ENCODE results near the gene EDEM3.

Gene EDEM3

GRCh38 chr1:184748740-184749139 lies 5.9 kb downstream of the EDEM3 start:
- Histone ChIP-seq H3K9ac (ENCODE audit: low read length) (no peak overlapping the region), H3K4me1 (ENCODE audit: insufficient read depth, low read length) (peaks cover 11% of the 10 kb centered on the region)

GRCh38 chr1:184747089-184747955 lies 7.3 kb downstream of the EDEM3 start:
- no peaks in the 10 kb centered on the region for H3K4me1 ChIP-seq (ENCODE audit: insufficient read depth, low read length)
- no peaks in the 10 kb centered on the region for H3K36me3 ChIP-seq (ENCODE audit: insufficient read depth, low read length)
- no peaks in the 10 kb centered on the region for H3K9me3 ChIP-seq (ENCODE audit: low read length)
- H3K4me3 ChIP-seq (ENCODE audit: low read depth in 1 of 2, low read length in 2 of 2): no peak overlapping the region
- no peak overlapping the region for H3K27ac ChIP-seq (ENCODE audit: low read depth, low read length)
- H3K9ac ChIP-seq (ENCODE audit: low read length): no peak overlapping the region
- no peaks in the 10 kb centered on the region for H3K27me3 ChIP-seq (ENCODE audit: control insufficient read depth in 1 of 2, insufficient read depth in 2 of 2, low read length in 2 of 2)

More at GRCh38 chr1:184748740-184749139, 5.9 kb downstream of the EDEM3 start:
- no peak overlapping the region for H3K27ac ChIP-seq (ENCODE audit: low read depth, low read length)
- H3K4me3 ChIP-seq (ENCODE audit: low read depth in 1 of 2, low read length in 2 of 2): no peak overlapping the region
- no peaks in the 10 kb centered on the region for H3K9me3 ChIP-seq (ENCODE audit: low read length)
- H3K27me3 ChIP-seq (ENCODE audit: control insufficient read depth in 1 of 2, insufficient read depth in 2 of 2, low read length in 2 of 2): no peaks in the 10 kb centered on the region
- no peaks in the 10 kb centered on the region for H3K36me3 ChIP-seq (ENCODE audit: insufficient read depth, low read length)

GRCh38 chr1:184745929-184746638 lies 8.6 kb downstream of the EDEM3 start:
- H3K4me1 ChIP-seq (ENCODE audit: insufficient read depth, low read length): no peaks in the 10 kb centered on the region
- H3K9ac ChIP-seq (ENCODE audit: low read length): no peak overlapping the region
- H3K4me3 ChIP-seq (ENCODE audit: low read depth in 1 of 2, low read length in 2 of 2): no peak overlapping the region
- no peaks in the 10 kb centered on the region for H3K36me3 ChIP-seq (ENCODE audit: insufficient read depth, low read length)
- H3K27ac ChIP-seq (ENCODE audit: low read depth, low read length): no peak overlapping the region
- H3K9me3 ChIP-seq (ENCODE audit: low read length): no peaks in the 10 kb centered on the region
- no peaks in the 10 kb centered on the region for H3K27me3 ChIP-seq (ENCODE audit: control insufficient read depth in 1 of 2, insufficient read depth in 2 of 2, low read length in 2 of 2)

- no peaks in the 10 kb centered on the region for H3K36me3 ChIP-seq (ENCODE audit: insufficient read depth, low read length)
- no peaks in the 10 kb centered on the region for H3K27me3 ChIP-seq (ENCODE audit: control insufficient read depth in 1 of 2, insufficient read depth in 2 of 2, low read length in 2 of 2)
- no peak overlapping the region for H3K9ac ChIP-seq (ENCODE audit: low read length)
- H3K4me1 ChIP-seq (ENCODE audit: insufficient read depth, low read length): no peaks in the 10 kb centered on the region
- no peak overlapping the region for H3K27ac ChIP-seq (ENCODE audit: low read depth, low read length)
- H3K4me3 ChIP-seq (ENCODE audit: low read depth in 1 of 2, low read length in 2 of 2): no peak overlapping the region
- H3K9me3 ChIP-seq (ENCODE audit: low read length): no peaks in the 10 kb centered on the region
Observed at GRCh38 chr1:184745110-184745509, 9.5 kb downstream of the EDEM3 start.

GRCh38 chr1:184743062-184743756 lies 11.4 kb downstream of the EDEM3 start:
- H3K27ac ChIP-seq (ENCODE audit: low read depth, low read length): no peak overlapping the region
- H3K4me3 ChIP-seq (ENCODE audit: low read depth in 1 of 2, low read length in 2 of 2): no peak overlapping the region
- no peaks in the 10 kb centered on the region for H3K27me3 ChIP-seq (ENCODE audit: control insufficient read depth in 1 of 2, insufficient read depth in 2 of 2, low read length in 2 of 2)
- no peaks in the 10 kb centered on the region for H3K4me1 ChIP-seq (ENCODE audit: insufficient read depth, low read length)
- H3K9ac ChIP-seq (ENCODE audit: low read length): no peak overlapping the region
- no peaks in the 10 kb centered on the region for H3K9me3 ChIP-seq (ENCODE audit: low read length)
- no peaks in the 10 kb centered on the region for H3K36me3 ChIP-seq (ENCODE audit: insufficient read depth, low read length)

- Histone ChIP-seq H3K4me1 (ENCODE audit: insufficient read depth, low read length) (no peaks in the 10 kb centered on the region), H3K36me3 (ENCODE audit: insufficient read depth, low read length) (peaks cover 6% of the 10 kb centered on the region)
Observed at GRCh38 chr1:184740344-184740743, 14.3 kb downstream of the EDEM3 start.

GRCh38 chr1:184739796-184740195 lies 14.9 kb downstream of the EDEM3 start:
- Histone ChIP-seq H3K9me3 (ENCODE audit: low read length) (no peaks in the 10 kb centered on the region), H3K4me3 (ENCODE audit: low read depth in 1 of 2, low read length in 2 of 2) (no peak overlapping the region), H3K4me1 (ENCODE audit: insufficient read depth, low read length) (no peaks in the 10 kb centered on the region), H3K27ac (ENCODE audit: low read depth, low read length) (no peak overlapping the region), H3K36me3 (ENCODE audit: insufficient read depth, low read length) (peaks cover 11% of the 10 kb centered on the region), H3K9ac (ENCODE audit: low read length) (no peak overlapping the region), H3K27me3 (ENCODE audit: control insufficient read depth in 1 of 2, insufficient read depth in 2 of 2, low read length in 2 of 2) (no peaks in the 10 kb centered on the region)

More at GRCh38 chr1:184740344-184740743, 14.3 kb downstream of the EDEM3 start:
- no peak overlapping the region for H3K27ac ChIP-seq (ENCODE audit: low read depth, low read length)
- no peak overlapping the region for H3K4me3 ChIP-seq (ENCODE audit: low read depth in 1 of 2, low read length in 2 of 2)
- no peaks in the 10 kb centered on the region for H3K27me3 ChIP-seq (ENCODE audit: control insufficient read depth in 1 of 2, insufficient read depth in 2 of 2, low read length in 2 of 2)
- no peaks in the 10 kb centered on the region for H3K9me3 ChIP-seq (ENCODE audit: low read length)
- H3K9ac ChIP-seq (ENCODE audit: low read length): no peak overlapping the region

- H3K27me3 ChIP-seq (ENCODE audit: control insufficient read depth in 1 of 2, insufficient read depth in 2 of 2, low read length in 2 of 2): no peaks in the 10 kb centered on the region
- H3K4me1 ChIP-seq (ENCODE audit: insufficient read depth, low read length): no peaks in the 10 kb centered on the region
- no peak overlapping the region for H3K27ac ChIP-seq (ENCODE audit: low read depth, low read length)
- H3K36me3 ChIP-seq (ENCODE audit: insufficient read depth, low read length): peaks cover 11% of the 10 kb centered on the region
- H3K9me3 ChIP-seq (ENCODE audit: low read length): no peaks in the 10 kb centered on the region
- no peak overlapping the region for H3K9ac ChIP-seq (ENCODE audit: low read length)
- H3K4me3 ChIP-seq (ENCODE audit: low read depth in 1 of 2, low read length in 2 of 2): no peak overlapping the region
Observed at GRCh38 chr1:184739070-184739469, 15.6 kb downstream of the EDEM3 start.

GRCh38 chr1:184734980-184735379 lies 19.7 kb downstream of the EDEM3 start:
- H3K4me1 ChIP-seq (ENCODE audit: insufficient read depth, low read length): no peaks in the 10 kb centered on the region
- peaks cover 25% of the 10 kb centered on the region for H3K36me3 ChIP-seq (ENCODE audit: insufficient read depth, low read length)
- H3K27ac ChIP-seq (ENCODE audit: low read depth, low read length): no peak overlapping the region
- H3K9me3 ChIP-seq (ENCODE audit: low read length): no peaks in the 10 kb centered on the region
- H3K27me3 ChIP-seq (ENCODE audit: control insufficient read depth in 1 of 2, insufficient read depth in 2 of 2, low read length in 2 of 2): no peaks in the 10 kb centered on the region
- no peak overlapping the region for H3K9ac ChIP-seq (ENCODE audit: low read length)
- H3K4me3 ChIP-seq (ENCODE audit: low read depth in 1 of 2, low read length in 2 of 2): no peak overlapping the region

GRCh38 chr1:184724843-184725242 lies 29.8 kb downstream of the EDEM3 start:
- no peaks in the 10 kb centered on the region for H3K9me3 ChIP-seq (ENCODE audit: low read length)
- no peak overlapping the region for H3K9ac ChIP-seq (ENCODE audit: low read length)
- H3K27ac ChIP-seq (ENCODE audit: low read depth, low read length): no peak overlapping the region
- H3K4me3 ChIP-seq (ENCODE audit: low read depth in 1 of 2, low read length in 2 of 2): no peak overlapping the region
- H3K27me3 ChIP-seq (ENCODE audit: control insufficient read depth in 1 of 2, insufficient read depth in 2 of 2, low read length in 2 of 2): no peaks in the 10 kb centered on the region
- H3K4me1 ChIP-seq (ENCODE audit: insufficient read depth, low read length): no peaks in the 10 kb centered on the region
- H3K36me3 ChIP-seq (ENCODE audit: insufficient read depth, low read length): peaks cover 29% of the 10 kb centered on the region

GRCh38 chr1:184716158-184716557 lies 38.5 kb downstream of the EDEM3 start:
- Histone ChIP-seq H3K27me3 (ENCODE audit: control insufficient read depth in 1 of 2, insufficient read depth in 2 of 2, low read length in 2 of 2) (no peaks in the 10 kb centered on the region), H3K9me3 (ENCODE audit: low read length) (no peaks in the 10 kb centered on the region), H3K4me1 (ENCODE audit: insufficient read depth, low read length) (no peaks in the 10 kb centered on the region), H3K9ac (ENCODE audit: low read length) (no peak overlapping the region), H3K27ac (ENCODE audit: low read depth, low read length) (no peak overlapping the region), H3K36me3 (ENCODE audit: insufficient read depth, low read length) (peaks cover 50% of the 10 kb centered on the region), H3K4me3 (ENCODE audit: low read depth in 1 of 2, low read length in 2 of 2) (no peak overlapping the region)
